ENCODE measurements around the gene DNAJB9.

GRCh38 chr7:108535257-108535656, 34.4 kb upstream of the DNAJB9 start:
- no peak for TF ChIP-seq EZH2 (IDR thresholded peaks at IDR 0.05; ENCODE audit: borderline replicate concordance)
- TF ChIP-seq CTCF (IDR thresholded peaks at IDR 0.05; ENCODE audit: poor library complexity), result no peak
- no peak for TF ChIP-seq EZH2phosphoT487 (IDR thresholded peaks at IDR 0.05; ENCODE audit: low read depth, severe bottlenecking, unreplicated experiment)

Data from hepatocyte (in vitro differentiated cells).